K562 (cell line): ENCODE results near the gene CFAP20DC.

Experiments
- CTCF ChIP-seq, 3 experiments: IDR thresholded peaks in 2 of 3; conservative IDR thresholded peaks in 1 of 3; 2 replicates each; pipeline ENCODE4 v1.5.1; 2011 to 2012; ENCODE audit warnings: low read length in 3 of 3, mild to moderate bottlenecking in 3 of 3, control low read depth in 2 of 3, improper control_type of control experiment in 1 of 3, inconsistent platforms in 1 of 3, low read depth in 1 of 3, mixed read lengths in 1 of 3, moderate library complexity in 1 of 3; ENCODE audit not compliant: insufficient read depth in 2 of 3
- JUND ChIP-seq, 2 experiments: IDR thresholded peaks; 2 replicates in 1 of 2; 3 replicates in 1 of 2; pipeline ENCODE4 v1.6.1; 2011; ENCODE audit warnings: borderline replicate concordance in 2 of 2, low read depth in 2 of 2, low read length in 2 of 2, improper control_type of control experiment in 1 of 2, missing biosample characterization in 1 of 2, missing genetic modification characterization in 1 of 2, missing genetic modification reagents in 1 of 2
- RBBP5 ChIP-seq: fragments of 200-600 bp; sonication (generic); IDR thresholded peaks from 2 replicates; pipeline ENCODE4 v1.6.1; 2012; ENCODE audit warnings: borderline replicate concordance, mild to moderate bottlenecking, low read length, control low read depth, inconsistent platforms; ENCODE audit not compliant: insufficient read depth, poor library complexity, severe bottlenecking
- SAFB2 ChIP-seq: fragments of 200-400 bp; formaldehyde crosslinking; IDR thresholded peaks from 2 replicates; pipeline ENCODE4 v1.6.1; 2018; ENCODE audit warnings: borderline replicate concordance, low read length, low read depth, moderate library complexity; ENCODE audit not compliant: severe bottlenecking
- TGIF2 ChIP-seq: sonication (generic); formaldehyde crosslinking; IDR thresholded peaks from 2 replicates; pipeline ENCODE4 v1.8.1; 2022; ENCODE audit warnings: mild to moderate bottlenecking, missing genetic modification reagents, moderate library complexity
- ZBTB1 ChIP-seq: sonication (generic); formaldehyde crosslinking; IDR thresholded peaks from 2 replicates; pipeline ENCODE4 v1.8.1; 2023; ENCODE audit warnings: missing genetic modification reagents, low read depth, mild to moderate bottlenecking, borderline replicate concordance
- ZFX ChIP-seq: sonication (generic); formaldehyde crosslinking; IDR thresholded peaks from 2 replicates; pipeline ENCODE4 v1.8.0; 2022; ENCODE audit warnings: mild to moderate bottlenecking, missing genetic modification reagents, moderate library complexity
- ZNF384 ChIP-seq: IDR thresholded peaks from 2 replicates; pipeline ENCODE4 v1.6.1; 2012; ENCODE audit warnings: low read depth, low read length, improper control_type of control experiment

- TF ChIP-seq CTCF (IDR thresholded peaks at IDR 0.05 in 2 of 3, conservative IDR thresholded peaks at IDR 0.05 in 1 of 3; ENCODE audit: insufficient read depth in 2 of 3, low read depth in 1 of 3, low read length in 3 of 3) = no peak
- no peak for TF ChIP-seq ZNF384
- TF ChIP-seq ZFX (CRISPR knock-in tag) = no peak
- no peak for TF ChIP-seq SAFB2
- TF ChIP-seq RBBP5 = no peak
- TF ChIP-seq TGIF2 (CRISPR knock-in tag) = no peak
- TF ChIP-seq ZBTB1 (CRISPR knock-in tag) = no peak
- no peak for TF ChIP-seq JUND (IDR thresholded peaks at IDR 0.05; ENCODE audit: borderline replicate concordance, low read depth, low read length)
- no peak for TF ChIP-seq JUND (tag; IDR thresholded peaks at IDR 0.05; ENCODE audit: borderline replicate concordance, low read depth, low read length)
These were observed 297.8 kb downstream of the CFAP20DC start for GRCh38 chr3:58751882-58752567.
